ENCODE data around the gene AIP.
"Not testable (repeated sequence)": the region's sequence is repeated elsewhere in the genome, so short reads cannot be mapped to it uniquely, and the experiment has no call there.

- not testable (repeated sequence) for TF ChIP-seq YY1 (IDR thresholded peaks at IDR 0.05; ENCODE audit: extremely low read depth, insufficient replicate concordance, low read depth, low read length); POLR2A (IDR thresholded peaks at IDR 0.05; ENCODE audit: borderline replicate concordance, extremely low read depth, insufficient read depth, insufficient read length); EGR1 (IDR thresholded peaks at IDR 0.05; ENCODE audit: low read depth); CEBPB (IDR thresholded peaks at IDR 0.05; ENCODE audit: low read depth); RAD21 (IDR thresholded peaks at IDR 0.05; ENCODE audit: low read depth); EZH2 (IDR thresholded peaks at IDR 0.05); POLR2AphosphoS5 (IDR thresholded peaks at IDR 0.05; ENCODE audit: low read depth, low read length)
- TF ChIP-seq, protein P1, sequence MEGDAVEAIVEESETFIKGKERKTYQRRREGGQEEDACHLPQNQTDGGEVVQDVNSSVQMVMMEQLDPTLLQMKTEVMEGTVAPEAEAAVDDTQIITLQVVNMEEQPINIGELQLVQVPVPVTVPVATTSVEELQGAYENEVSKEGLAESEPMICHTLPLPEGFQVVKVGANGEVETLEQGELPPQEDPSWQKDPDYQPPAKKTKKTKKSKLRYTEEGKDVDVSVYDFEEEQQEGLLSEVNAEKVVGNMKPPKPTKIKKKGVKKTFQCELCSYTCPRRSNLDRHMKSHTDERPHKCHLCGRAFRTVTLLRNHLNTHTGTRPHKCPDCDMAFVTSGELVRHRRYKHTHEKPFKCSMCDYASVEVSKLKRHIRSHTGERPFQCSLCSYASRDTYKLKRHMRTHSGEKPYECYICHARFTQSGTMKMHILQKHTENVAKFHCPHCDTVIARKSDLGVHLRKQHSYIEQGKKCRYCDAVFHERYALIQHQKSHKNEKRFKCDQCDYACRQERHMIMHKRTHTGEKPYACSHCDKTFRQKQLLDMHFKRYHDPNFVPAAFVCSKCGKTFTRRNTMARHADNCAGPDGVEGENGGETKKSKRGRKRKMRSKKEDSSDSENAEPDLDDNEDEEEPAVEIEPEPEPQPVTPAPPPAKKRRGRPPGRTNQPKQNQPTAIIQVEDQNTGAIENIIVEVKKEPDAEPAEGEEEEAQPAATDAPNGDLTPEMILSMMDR (IDR thresholded peaks at IDR 0.05 in 2 of 3, conservative IDR thresholded peaks at IDR 0.05 in 1 of 3; ENCODE audit: borderline replicate concordance in 1 of 3, insufficient read depth in 1 of 3, low read depth in 2 of 3, low read length in 2 of 3): not testable (repeated sequence)
Observed at GRCh38 chr11:67485873-67486361, 3.1 kb downstream of the AIP start.

Data from HCT116 (cell line).